GM18517 (cell line): ENCODE data around the gene MTERF1.
"Not testable (repeated sequence)": the region's sequence is repeated elsewhere in the genome, so short reads cannot be mapped to it uniquely, and the experiment has no call there.

Experiments
- ATAC-seq: cut with Tn5 transposase; IDR thresholded peaks from one replicate; pipeline ENCODE4 v1.9.1; 2021; ENCODE audit warnings: mild to moderate bottlenecking, moderate library complexity; ENCODE audit not compliant: unreplicated experiment

The MTERF1 gene

GRCh38 chr7:91887336-91888213 lies 7.1 kb upstream of the MTERF1 start:
- ATAC-seq: not testable (repeated sequence)

- ATAC-seq: no peak
Measured at GRCh38 chr7:91883676-91884362, 3.3 kb upstream of the MTERF1 start.

GRCh38 chr7:91880016-91880412 lies 488 bp downstream of the MTERF1 start:
- ATAC-seq: peak; percentile 3

GRCh38 chr7:91876391-91877133 lies 3.9 kb downstream of the MTERF1 start:
- ATAC-seq: no peak

- ATAC-seq: no peak
Measured at GRCh38 chr7:91875851-91876250, 4.7 kb downstream of the MTERF1 start.

GRCh38 chr7:91872928-91873327 lies 7.6 kb downstream of the MTERF1 start:
- ATAC-seq: no peak

- ATAC-seq: no peak
Measured at GRCh38 chr7:91872069-91872468, 8.4 kb downstream of the MTERF1 start.

- no peak for ATAC-seq
Measured at GRCh38 chr7:91869661-91870060, 10.8 kb downstream of the MTERF1 start.

- ATAC-seq: no peak
Measured at GRCh38 chr7:91866599-91867148, 13.8 kb downstream of the MTERF1 start.

GRCh38 chr7:91865511-91865910 lies 15.0 kb downstream of the MTERF1 start:
- no peak for ATAC-seq

GRCh38 chr7:91864604-91865003 lies 15.9 kb downstream of the MTERF1 start:
- ATAC-seq: not testable (repeated sequence)

- ATAC-seq: no peak
Measured at GRCh38 chr7:91864070-91864469, 16.4 kb downstream of the MTERF1 start.

GRCh38 chr7:91852263-91852741 lies 28.2 kb downstream of the MTERF1 start:
- peak; percentile 68 for ATAC-seq

- no peak for ATAC-seq
Measured at GRCh38 chr7:91850455-91850854, 30.0 kb downstream of the MTERF1 start.

GRCh38 chr7:91847876-91848588 lies 32.5 kb downstream of the MTERF1 start:
- ATAC-seq: no peak

- ATAC-seq: no peak
Measured at GRCh38 chr7:91847231-91847630, 33.3 kb downstream of the MTERF1 start.

GRCh38 chr7:91846436-91846835 lies 34.1 kb downstream of the MTERF1 start:
- no peak for ATAC-seq

GRCh38 chr7:91843831-91844230 lies 36.7 kb downstream of the MTERF1 start:
- peak; percentile 86 for ATAC-seq

- ATAC-seq: no peak
Measured at GRCh38 chr7:91838439-91838838, 42.1 kb downstream of the MTERF1 start.

- no peak for ATAC-seq
Measured at GRCh38 chr7:91837397-91838070, 43.0 kb downstream of the MTERF1 start.
